Stimulated activated naive CD4-positive, alpha-beta T cell treated with Interleukin-2 at 50 U/mL for 16 hours (primary cell): ENCODE measurements around the gene CCNI.
"Not testable (repeated sequence)": the region's sequence is repeated elsewhere in the genome, so short reads cannot be mapped to it uniquely, and the experiment has no call there.

ENCODE experiments used
- DNase-seq: peaks from one replicate; lab custom pipeline; 2025; lab: John Stamatoyannopoulos, UW

Gene CCNI

DNA sequence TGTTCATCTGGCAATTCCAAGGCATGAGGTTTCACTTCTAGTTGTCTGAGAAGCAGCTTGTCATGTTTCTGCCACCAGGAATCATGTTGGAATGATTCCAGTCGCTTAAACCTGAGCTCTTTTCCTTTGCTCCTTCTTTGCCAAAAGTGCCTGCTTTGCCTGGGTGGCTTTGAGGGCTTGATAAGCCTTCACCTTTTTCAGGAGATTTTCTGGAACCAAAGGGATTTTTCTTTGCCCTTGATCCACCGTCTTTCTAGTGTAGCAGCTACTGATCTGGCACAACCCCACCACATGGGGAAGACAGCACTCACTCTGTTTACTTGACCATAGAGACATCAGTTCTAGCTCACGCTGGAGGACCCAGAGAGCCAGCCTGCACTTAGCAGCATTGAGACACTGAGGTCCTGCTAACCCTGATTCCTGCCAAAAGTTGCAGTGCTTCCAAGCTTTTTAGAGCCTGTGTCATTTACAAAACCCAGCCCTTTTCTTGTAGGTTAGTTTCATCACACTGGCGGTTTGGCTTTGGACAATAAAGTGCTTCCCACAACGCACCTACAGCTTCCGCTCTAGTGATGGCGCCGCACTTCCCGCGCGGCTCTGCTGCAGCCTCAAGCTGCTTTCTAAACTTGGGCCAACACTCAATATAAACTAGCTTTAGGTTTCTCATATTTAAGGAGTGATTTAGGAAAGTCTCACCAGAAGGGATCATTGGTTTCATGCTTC, 7.3 kb upstream of the CCNI start:
- DNase-seq: no peak

DNA sequence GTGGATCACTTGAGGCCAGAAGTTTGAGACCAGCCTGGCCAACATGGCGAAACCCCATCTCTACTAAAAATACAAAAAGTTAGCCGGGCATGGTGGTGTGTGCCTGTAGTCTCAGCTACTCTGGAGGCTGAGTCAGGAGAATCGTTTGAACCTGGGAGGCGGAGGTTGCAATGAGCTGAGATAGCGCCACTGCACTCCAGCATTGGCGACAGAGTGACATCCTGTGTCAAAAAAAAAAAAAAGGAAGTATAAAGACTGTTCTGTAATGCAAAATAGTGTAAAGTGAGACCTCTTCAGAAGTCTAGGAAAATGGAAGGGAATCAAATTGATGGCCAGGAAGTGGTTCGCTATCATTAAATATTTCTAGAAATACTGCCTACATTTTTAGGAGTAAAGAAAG, 5.0 kb upstream of the CCNI start:
- not testable (repeated sequence) for DNase-seq

DNA sequence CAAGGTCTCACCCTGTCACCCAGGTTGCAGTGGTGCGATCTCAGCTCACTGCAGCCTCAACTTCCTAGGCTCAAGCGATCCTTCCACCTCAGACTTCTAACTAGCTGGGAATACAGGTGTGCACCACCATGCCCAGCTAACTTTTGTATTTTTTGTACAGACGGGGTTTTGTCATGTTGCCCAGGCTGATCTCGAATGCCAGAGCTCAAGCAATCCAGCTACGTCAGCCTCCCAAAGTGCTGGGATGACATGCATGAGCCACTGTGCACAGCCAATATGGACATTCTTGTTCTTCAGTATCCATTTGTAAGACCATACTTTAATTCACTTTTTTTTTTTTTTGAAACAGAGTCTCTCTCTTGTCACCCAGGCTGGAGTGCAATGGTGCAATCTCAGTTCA, 3.5 kb upstream of the CCNI start:
- no peak for DNase-seq

DNA sequence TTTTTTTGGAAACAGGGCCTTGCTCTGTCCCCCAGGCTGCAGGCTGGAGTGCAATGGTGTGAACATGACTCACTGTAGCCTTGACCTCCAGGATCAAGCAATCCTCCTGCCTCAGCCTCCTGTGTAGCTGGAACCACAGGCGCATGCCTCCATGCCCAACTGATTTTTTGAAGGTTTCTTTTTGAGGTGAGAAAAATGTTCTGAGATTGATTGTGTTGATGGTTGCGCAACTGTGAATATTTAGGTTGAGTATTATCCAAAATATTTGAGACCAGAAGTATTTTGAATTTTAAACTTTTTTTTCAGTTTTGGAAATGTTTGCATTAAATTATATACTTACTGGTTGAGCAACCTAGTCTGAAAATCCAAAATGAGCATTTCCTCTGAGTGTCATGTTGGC, 2.6 kb upstream of the CCNI start:
- DNase-seq: no peak

DNA sequence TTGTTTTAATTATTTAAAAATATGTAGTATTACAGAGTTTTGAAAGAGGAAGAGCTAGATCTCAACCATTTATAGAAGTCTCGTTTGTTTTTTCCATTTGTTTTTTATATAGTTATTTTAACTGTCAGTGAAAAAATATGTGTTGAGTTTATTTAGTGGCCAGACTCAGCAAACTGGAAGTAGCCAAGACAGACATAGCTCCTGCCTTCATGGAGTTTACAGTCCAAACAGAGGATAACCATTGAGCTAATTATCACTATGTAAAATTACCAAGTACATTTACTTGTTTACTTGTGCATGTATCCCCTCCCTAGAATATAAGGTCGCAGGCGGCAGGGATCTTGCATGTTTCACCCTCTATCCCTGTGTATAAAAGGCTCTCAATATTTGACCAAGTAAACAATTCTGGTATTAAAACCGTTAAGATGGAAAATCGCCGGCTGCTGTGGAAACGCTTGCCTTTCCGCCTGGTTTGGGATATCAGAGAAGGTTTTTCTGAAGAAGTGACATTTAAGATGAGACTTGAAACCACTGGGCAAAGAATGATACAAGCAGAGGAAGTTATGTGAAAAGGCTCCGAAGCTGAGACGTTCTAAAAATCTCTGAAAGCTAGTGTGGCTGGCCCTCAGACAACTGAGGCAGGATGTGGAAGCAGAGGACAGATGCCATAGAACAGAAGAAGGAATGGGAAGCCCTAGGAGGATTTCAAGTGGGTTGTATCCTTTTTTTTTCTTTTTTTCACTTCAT, 1.3 kb upstream of the CCNI start:
- no peak for DNase-seq

DNA sequence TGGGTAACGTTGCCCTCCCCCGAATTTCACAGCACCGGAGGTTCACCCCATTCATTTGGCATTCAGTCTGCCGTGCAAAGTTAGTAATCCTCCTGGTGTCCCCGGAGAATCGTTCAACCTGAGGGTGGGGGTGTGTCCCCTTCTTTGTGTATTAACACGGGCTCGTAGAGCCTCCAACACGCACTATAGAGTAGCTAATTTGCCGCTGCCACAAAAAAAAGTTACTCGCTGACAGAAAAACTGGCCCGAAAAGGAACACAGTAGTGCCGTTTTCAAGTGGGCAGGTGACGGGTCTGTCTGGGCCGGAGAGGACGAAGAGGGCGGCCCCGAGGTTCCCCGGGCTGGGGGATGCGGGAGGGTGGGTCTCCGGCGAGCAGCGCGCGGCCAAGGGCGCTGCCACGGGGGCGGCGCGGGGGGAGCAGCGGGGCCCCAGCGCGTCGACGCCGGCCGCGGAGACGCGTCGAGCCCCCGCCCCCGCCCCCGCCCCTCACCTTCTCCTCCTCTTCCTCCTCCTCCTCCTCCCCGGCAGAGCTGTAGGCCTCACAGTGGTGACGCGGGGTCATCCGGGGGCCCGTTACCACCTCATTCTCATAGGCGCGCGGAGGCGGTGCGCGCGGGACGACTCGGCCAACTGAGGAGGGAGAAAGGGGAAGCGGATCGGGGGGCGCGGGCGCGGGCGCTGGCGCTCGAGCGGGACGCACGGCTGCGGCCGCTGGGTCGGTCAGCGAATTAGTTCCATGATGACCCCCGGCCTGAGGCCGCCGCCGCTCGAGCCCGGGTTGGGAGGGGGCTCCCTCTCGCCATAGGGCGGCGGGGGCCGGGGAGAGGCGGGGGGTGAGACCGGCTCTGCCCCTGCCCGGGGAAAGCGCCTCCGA, 571 bp downstream of the CCNI start:
- peak; percentile 80 for DNase-seq

DNA sequence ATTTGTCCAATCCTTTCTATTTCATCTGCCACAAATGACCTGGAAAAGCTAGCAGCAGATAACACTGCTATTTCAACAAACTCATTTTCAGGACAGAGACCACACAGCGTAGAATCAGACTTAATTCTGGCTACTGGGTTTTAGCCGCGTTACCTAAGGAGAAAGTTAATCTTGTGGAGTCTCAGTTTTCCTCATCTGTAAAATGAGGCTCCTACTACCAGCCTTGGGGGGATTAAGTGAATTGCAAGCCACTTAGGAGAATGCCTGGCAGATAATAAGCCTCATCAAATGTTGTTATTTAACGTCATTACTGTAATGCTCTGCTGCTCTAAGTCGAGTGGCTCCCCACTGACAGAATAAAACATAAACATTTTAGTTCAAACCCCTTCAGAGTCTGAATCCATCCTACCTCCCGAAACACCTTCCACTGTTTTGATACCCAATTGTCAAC, 1.4 kb downstream of the CCNI start:
- no peak for DNase-seq

DNA sequence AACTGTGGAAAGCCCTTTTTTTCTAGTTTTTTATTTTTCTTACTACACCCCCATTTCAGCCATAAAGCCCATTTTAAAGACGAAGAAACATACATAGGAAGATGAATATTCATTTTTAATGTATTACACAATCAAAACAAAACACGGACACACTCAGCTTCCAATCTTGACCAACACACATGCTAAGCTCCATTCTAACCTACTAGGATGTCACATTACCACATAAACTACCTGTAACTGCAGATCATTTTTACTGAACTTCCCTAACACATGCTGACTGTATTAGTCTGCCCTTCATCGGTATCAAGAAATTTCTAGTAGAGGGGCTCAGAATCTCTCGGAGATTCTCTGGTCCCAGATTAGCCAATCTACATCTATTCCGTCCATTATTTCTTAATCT, 1.8 kb downstream of the CCNI start:
- no peak for DNase-seq

DNA sequence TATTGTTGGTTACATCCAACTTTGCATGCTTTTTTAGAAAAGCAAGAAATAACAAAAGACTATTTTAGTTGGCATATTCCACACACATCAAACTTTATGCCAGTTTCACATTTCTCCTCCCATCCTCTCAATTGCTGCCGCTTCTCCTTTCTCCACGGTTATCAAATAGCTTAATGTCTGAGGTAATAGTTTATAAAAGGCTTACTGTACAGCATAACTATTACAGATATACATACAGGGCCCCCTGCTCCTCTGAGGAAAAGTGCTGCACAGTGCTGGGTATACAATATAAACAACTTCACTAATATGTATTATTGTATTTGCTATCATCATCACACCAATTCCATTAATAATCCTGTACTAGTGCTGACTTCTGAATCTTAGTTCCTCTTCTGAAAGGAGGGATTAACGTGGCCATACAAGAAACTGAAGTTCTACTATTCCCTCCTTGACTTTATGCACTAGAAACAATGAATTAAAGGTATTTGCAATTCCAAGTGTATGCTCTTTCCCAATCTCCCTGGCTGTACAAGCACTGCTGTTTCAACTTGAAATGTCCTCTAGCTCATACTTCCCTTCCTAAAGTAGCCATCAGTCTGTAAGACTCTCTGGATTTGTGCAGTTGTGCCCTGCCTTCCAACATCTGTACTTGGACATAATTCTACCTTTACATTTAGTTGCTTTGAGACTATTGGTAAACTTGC, 2.5 kb downstream of the CCNI start:
- DNase-seq: no peak

DNA sequence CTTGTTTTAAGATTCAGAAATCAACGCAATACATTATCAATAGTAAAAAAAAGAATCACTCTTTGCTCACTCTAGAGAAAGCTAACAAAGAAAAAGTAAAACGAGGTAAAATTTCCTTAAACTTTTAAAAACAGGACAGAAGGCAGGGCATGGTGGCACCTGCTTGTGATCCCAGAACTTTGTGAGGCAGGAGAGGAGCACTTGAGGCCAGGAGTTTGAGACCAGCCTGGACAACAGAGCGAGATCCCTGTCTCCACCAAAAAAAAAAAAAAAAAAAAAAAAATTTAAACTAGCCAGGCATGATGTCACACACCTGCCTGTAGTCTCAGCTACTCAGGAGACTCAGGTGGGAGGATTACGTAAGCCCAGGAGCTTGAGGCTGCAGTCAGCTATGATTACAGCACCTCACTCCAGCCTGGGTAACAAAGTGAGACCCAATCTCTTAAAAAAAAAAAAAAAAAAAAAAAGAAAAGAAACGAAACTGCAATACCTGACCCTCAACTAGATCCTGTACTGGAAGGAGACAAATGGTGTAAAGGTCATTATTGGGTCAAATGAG, 3.5 kb downstream of the CCNI start:
- DNase-seq: peak; percentile 10

DNA sequence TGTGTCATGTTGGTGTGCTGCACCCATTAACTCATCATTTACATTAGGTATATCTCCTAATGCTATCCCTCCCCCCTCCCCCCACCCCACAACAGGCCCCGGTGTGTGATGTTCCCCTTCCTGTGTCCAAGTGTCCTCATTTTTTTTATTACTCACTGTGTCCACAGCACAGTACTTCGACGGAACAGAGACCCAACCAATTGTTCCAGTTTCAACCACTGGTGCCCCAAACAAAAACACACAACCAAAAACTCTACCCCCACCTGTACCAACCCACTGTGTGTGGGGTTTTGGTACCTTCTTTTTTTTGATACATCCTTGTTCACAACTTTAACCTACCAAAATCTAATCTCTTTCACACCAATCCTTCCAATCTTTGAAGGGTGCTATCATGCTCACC, 6.3 kb downstream of the CCNI start:
- DNase-seq: not testable (repeated sequence)

DNA sequence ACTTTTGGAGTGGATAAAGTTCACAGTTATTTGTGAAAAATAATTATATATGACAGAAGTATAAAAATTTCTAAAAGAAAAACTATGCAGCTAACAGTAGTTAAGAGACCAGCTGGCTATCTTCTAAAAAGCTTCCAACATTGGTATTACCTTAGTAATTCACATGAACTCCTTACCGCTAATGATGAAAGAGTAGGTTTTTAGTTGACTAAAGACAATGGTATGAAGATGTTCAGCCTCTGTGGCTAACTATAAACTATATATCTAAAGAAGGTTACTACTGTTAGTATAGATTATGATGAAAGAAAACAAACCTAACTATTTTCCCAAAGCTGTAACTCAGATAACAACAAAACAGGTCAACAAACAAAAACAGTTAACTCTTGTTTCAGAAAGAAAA, 10.4 kb downstream of the CCNI start:
- DNase-seq: no peak

DNA sequence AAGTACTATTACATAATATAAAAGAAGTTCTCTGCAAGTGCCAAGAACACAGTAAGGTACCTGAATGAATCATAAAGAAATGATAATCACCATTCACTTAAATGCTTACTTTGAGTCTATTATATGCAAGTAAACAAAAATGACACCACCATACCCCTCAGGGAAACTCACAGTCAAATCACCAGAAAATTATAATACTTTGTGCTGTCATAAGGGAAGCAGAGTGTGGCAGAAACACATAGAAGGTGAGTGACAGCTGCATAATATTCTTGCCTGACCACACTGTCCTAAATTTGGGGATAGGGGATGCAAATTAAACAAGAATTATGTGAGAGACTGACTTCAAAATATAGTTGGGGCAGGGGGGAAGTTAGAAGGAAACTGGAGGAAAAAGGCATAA, 12.9 kb downstream of the CCNI start:
- DNase-seq: no peak

DNA sequence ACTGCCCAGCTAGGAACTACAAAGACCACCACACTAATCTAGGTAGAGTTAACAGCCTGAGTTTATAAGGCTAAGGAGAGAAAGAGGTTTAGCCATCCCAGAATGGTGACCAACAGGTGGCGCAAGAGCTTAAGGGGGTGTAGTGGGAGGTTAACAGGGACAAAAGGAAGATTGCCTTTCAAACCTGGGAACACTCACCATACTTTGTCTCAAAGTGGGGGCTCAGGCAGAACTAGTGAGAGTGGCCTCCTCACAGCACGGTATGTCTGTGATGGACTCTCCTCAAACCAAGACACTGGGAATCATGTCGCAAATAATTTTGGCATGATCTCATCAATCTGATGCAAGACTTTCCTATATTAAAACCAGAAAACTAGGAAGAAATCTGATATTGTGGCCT, 23.4 kb downstream of the CCNI start:
- DNase-seq: peak; percentile 42

DNA sequence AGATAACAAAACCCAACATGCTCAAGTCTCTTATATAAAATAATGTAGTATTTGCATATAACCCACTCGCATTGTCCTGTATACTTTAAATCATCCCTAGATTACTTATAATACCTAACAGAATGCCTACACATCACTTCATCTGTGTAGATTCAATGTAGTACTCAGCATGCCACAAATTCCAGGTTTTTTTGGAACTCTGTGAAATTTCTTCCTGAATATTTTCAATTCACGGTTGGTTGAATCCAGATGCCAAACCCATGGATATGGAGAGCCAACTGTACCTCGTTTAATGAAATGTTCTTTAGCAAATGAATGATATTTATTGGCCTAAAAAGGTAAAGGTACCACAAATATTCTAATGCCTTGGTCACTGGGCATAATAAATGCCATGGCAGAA, 24.8 kb downstream of the CCNI start:
- no peak for DNase-seq

DNA sequence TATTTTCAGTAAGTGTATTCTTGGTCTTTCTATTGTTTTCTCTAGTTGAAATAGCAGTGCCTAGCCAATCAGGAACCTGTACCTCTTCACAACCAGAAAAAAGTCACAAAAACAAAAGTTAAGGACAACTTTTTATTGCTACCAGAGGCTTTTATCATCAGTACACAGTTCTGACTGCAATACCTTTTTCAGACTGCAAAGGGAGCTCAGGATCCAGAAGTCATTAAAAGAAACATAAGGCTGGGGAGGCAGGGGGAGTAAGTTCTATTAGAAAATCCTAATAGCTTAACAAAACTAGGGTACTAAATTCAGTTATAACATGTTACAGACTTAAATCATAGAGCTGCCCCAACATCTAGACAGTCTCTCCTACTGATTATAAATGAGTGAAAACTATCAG, 28.8 kb downstream of the CCNI start:
- DNase-seq: no peak

DNA sequence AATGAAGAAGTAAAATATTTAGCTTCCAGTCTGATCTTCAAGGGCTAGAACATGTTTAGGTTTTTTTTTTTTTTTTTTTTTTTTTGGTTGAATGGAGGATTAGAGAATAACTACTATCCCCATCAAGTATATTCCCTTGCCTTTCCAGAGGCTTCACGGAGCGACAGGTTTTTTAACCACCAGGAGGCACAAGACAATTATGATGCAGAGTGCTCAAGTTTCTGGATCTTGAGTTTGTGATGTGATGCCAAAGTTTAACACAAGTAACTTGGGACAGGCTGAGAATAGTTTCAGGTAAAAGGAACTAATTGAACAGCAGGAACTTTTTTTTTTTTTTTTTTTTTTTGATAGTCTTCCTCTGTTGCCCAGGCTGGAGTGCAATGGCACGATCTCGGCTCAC, 30.3 kb downstream of the CCNI start:
- DNase-seq: no peak

DNA sequence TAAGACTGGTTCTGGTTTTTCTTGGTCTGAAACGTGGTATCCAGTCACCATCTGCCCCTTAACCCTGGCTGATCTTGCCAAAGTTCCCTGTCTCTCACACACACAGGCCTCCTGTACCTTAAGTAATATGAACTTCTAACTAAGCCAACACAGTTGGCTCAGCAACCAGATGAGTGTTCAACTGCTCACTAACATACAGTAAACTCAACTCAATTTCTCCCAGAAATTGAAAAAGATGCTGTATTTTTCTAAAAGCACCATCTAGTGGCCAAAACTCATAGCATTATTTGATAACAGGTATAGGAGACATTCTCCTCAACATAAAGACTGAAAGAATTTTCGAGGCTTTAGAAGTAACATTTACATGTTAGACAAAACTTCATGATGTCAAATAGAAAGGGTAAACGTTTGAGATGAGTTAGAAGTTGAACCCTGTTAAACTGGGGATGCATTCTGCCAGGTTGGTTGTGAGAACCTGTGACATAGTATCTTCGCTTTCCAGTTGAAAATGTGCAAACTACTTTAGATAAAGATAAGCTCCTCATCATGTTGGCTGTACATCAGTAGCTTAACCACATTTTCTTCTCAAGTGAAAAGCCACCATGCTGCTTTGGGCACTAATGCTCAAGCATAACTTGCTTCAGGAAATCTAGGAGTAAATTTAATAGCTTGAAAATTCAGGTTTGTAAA, 31.2 kb downstream of the CCNI start:
- no peak for DNase-seq

DNA sequence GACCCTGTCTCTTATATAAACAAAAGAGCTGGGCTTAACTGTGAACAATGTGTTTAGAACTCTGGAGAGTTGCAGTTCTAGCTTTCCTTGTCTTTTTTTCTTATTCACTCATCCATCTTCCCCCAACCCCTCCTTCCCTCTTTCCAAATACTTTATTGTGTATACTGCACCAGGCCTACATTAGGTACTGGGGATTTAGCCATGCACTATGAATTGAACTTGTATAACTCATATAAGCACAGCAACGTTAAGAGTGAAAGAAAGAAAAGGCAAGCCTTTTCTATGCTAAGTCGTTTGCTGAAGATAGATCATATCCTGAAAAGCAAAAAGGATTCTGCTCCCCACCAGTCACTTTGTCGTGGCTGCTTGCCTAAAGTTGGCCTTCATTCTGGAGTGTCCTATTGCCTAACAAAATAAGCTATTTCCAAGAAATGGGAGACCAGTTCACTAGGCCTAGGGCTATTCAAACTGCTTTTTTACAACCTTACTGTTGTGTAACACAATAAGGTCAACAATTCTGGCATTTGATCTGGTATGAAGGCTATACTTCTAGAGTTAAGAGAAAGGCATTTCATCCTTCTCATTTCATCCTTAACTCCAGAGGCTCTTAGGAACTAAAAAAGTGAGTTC, 32.2 kb downstream of the CCNI start:
- DNase-seq: no peak

DNA sequence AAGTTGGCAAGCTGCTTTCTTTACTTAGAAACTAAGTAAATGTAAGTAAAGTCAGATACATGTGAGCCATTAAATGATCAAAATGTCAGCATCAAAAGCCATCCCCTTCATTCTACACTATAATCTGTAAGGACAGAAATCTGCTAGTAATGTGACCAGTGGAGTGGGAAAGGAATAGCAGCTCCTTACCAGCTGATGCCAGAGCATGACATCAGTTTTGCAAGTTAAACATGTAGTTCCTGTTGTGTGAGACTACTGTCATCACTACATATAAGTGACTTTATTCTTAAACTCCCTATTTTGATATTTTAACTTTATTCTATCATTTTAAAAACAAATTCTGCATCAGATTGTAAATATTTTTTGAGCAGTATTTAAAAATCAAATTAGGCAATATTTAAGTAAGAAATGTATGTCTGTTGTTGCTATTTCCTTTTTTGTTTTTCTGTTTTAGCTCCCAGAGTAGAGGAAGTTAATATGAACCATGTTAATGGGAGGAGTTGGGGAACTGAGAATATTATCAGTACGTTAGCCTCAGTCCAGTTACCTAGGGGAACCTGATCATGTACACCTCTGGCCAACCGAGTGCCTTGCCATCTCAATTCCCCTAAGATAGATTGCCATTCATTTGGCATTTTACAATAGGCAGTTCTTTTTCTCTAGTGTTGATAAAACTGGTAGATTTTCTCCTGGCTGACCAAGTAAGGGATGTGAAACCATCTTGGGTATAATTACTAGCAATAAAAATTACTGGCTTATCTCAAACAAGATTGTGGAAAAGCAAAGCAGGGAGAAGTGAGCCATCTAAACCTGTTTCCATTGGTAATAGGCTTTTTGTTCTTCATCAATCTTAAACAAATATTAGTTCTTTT, 34.7 kb downstream of the CCNI start:
- DNase-seq: no peak
